Neural cell (in vitro differentiated cells): ENCODE measurements around the gene MAJIN. TPM values are rescaled to one million over a fixed set of nuclear protein-coding genes. Genes with fewer than 3 reads are reported as not detected.

Experiments used
- H2AFZ ChIP-seq: fragments of 200-600, 300-800 bp; sonication (generic), shearing (Covaris generic); 2 replicates; pipeline ENCODE4 v1.6.0; 2014; ENCODE audit warnings: low read depth, mild to moderate bottlenecking, antibody characterized with exemption, low read length, moderate library complexity
- H3F3A ChIP-seq: fragments of 200-600 bp; shearing (Covaris generic); 2 replicates; pipeline ENCODE4 v1.6.1; 2016; ENCODE audit warnings: mild to moderate bottlenecking, moderate library complexity, mixed read lengths, antibody characterized with exemption, low read length; ENCODE audit not compliant: insufficient read depth, poor library complexity, severe bottlenecking
- H3K27ac ChIP-seq: fragments of 200-600, 300-800 bp; sonication (generic), shearing (Covaris generic); 2 replicates; pipeline ENCODE4 v1.5.1; 2014; ENCODE audit warnings: mild to moderate bottlenecking, low read length, moderate library complexity
- H3K27me3 ChIP-seq: fragments of 300-800, 200-600 bp; sonication (generic), shearing (Covaris generic); 2 replicates; pipeline ENCODE4 v1.6.0; 2014; ENCODE audit warnings: mild to moderate bottlenecking, low read depth, low read length, moderate library complexity; ENCODE audit not compliant: insufficient read depth
- H3K36me3 ChIP-seq: fragments of 300-800, 200-600 bp; sonication (generic), shearing (Covaris generic); 2 replicates; pipeline ENCODE4 v1.5.1; 2014; ENCODE audit warnings: mild to moderate bottlenecking, antibody characterized with exemption, low read length, moderate library complexity; ENCODE audit not compliant: insufficient read depth
- H3K4me2 ChIP-seq: fragments of 300-800, 200-600 bp; sonication (generic), shearing (Covaris generic); 2 replicates; pipeline ENCODE4 v1.6.0; 2014; ENCODE audit warnings: mild to moderate bottlenecking, low read length
- H3K4me3 ChIP-seq: fragments of 300-800, 200-600 bp; sonication (generic), shearing (Covaris generic); 2 replicates; pipeline ENCODE4 v1.5.1; 2014; ENCODE audit warnings: mild to moderate bottlenecking, low read length, moderate library complexity
- H3K79me2 ChIP-seq: fragments of 200-600 bp; shearing (Covaris generic); replicated peaks from 2 replicates; pipeline ENCODE4 v1.6.0; 2014; ENCODE audit warnings: mild to moderate bottlenecking, low read length, moderate library complexity; ENCODE audit not compliant: insufficient read depth
- H3K9ac ChIP-seq: fragments of 300-800, 200-600 bp; sonication (generic), shearing (Covaris generic); 2 replicates; pipeline ENCODE4 v1.6.1; 2016; ENCODE audit warnings: mild to moderate bottlenecking, low read length, mixed read lengths
- H3K9me2 ChIP-seq: fragments of 200-600 bp; shearing (Covaris generic); 2 replicates; pipeline ENCODE4 v1.6.1; 2016; ENCODE audit warnings: mild to moderate bottlenecking, low read length, mixed read lengths; ENCODE audit not compliant: insufficient read depth
- H3K9me3 ChIP-seq: fragments of 200-600, 300-800 bp; sonication (generic), shearing (Covaris generic); 2 replicates; pipeline ENCODE4 v1.6.1; 2016; ENCODE audit warnings: mild to moderate bottlenecking, mixed run types, low read length, moderate library complexity, mixed read lengths
- H4K20me1 ChIP-seq: fragments of 200-600 bp; shearing (Covaris generic); 2 replicates; pipeline ENCODE4 v1.6.1; 2016; ENCODE audit warnings: mild to moderate bottlenecking, mixed run types; ENCODE audit not compliant: insufficient read depth
- CTCF ChIP-seq: fragments of 450-650 bp; IDR thresholded peaks from 2 replicates; pipeline ENCODE4 v1.5.1; 2014; ENCODE audit warnings: antibody characterized with exemption, mild to moderate bottlenecking, moderate library complexity; ENCODE audit not compliant: poor library complexity, severe bottlenecking
- EP300 ChIP-seq: fragments of 450-650 bp; conservative IDR thresholded peaks from 2 replicates; pipeline ENCODE4 v1.6.1; 2014; ENCODE audit warnings: antibody characterized with exemption, mild to moderate bottlenecking, moderate library complexity; ENCODE audit not compliant: poor library complexity, severe bottlenecking
- EZH2 ChIP-seq: fragments of 200-600, 300-800 bp; shearing (Covaris generic), sonication (generic); IDR thresholded peaks from 2 replicates; pipeline ENCODE4 v1.6.1; 2014; ENCODE audit warnings: antibody characterized with exemption, low read length, borderline replicate concordance, mild to moderate bottlenecking; ENCODE audit not compliant: insufficient read depth, poor library complexity, severe bottlenecking
- MXI1 ChIP-seq: fragments of 450-650 bp; conservative IDR thresholded peaks from 2 replicates; pipeline ENCODE4 v1.6.1; 2014; ENCODE audit warnings: antibody characterized with exemption, mild to moderate bottlenecking; ENCODE audit not compliant: poor library complexity, severe bottlenecking
- POLR2AphosphoS5 ChIP-seq: IDR thresholded peaks from 2 replicates; pipeline ENCODE4 v1.6.1; 2012
- RAD21 ChIP-seq: fragments of 450-650 bp; conservative IDR thresholded peaks from 2 replicates; pipeline ENCODE4 v1.6.1; 2014; ENCODE audit warnings: antibody characterized with exemption, mild to moderate bottlenecking, moderate library complexity
- REST ChIP-seq: IDR thresholded peaks from 2 replicates; pipeline ENCODE4 v1.6.1; 2012; ENCODE audit warnings: borderline replicate concordance
- SMC3 ChIP-seq: fragments of 450-650 bp; conservative IDR thresholded peaks from 2 replicates; pipeline ENCODE4 v1.6.1; 2014; ENCODE audit warnings: antibody characterized with exemption, mild to moderate bottlenecking, moderate library complexity; ENCODE audit not compliant: poor library complexity
- TAF1 ChIP-seq: IDR thresholded peaks from 2 replicates; pipeline ENCODE4 v1.6.1; 2012; ENCODE audit warnings: low read depth
- polyA plus RNA-seq: library from polyadenylated mRNA; depleted of rRNA; stranded (reverse); fragments of >200 nt; gene quantifications from 2 replicates; pipeline ENCODE4 v1.2.3, GENCODE V29; 2014

MAJIN gene
- polyA plus RNA-seq, 1 donor from 2014 or later = not detected

GRCh38 chr11:64905516-64906313 is 66.2 kb downstream of the MAJIN start (continued):
- no peak for TF ChIP-seq EP300
- TF ChIP-seq RAD21 = no peak

- Histone ChIP-seq H3K27me3 (no peaks in the 10 kb centered on the region), H3K9ac (no peak overlapping the region), H3K4me2 (no peak overlapping the region), H3K9me3 (no peaks in the 10 kb centered on the region), H2AFZ (no peak overlapping the region), H4K20me1 (no peaks in the 10 kb centered on the region), H3K79me2 (no peaks in the 10 kb centered on the region), H3K9me2 (no peaks in the 10 kb centered on the region), H3K4me3 (no peak overlapping the region), H3F3A (no peaks in the 10 kb centered on the region), H3K36me3 (no peaks in the 10 kb centered on the region), H3K27ac (no peak overlapping the region)
- TF ChIP-seq MXI1 = no peak
- TF ChIP-seq CTCF = no peak
- TF ChIP-seq REST = no peak
- no peak for TF ChIP-seq RAD21
- no peak for TF ChIP-seq POLR2AphosphoS5
- TF ChIP-seq SMC3 = no peak
Observed at GRCh38 chr11:64903291-64903833, 68.5 kb downstream of the MAJIN start.

GRCh38 chr11:64902102-64902900 is 69.6 kb downstream of the MAJIN start:
- Histone ChIP-seq H3K36me3 (no peaks in the 10 kb centered on the region), H3K4me2 (no peak overlapping the region), H4K20me1 (no peaks in the 10 kb centered on the region), H3K27ac (no peak overlapping the region), H3K4me3 (no peak overlapping the region), H2AFZ (no peak overlapping the region), H3K9me2 (no peaks in the 10 kb centered on the region), H3F3A (no peaks in the 10 kb centered on the region), H3K79me2 (no peaks in the 10 kb centered on the region), H3K9me3 (no peaks in the 10 kb centered on the region), H3K9ac (no peak overlapping the region), H3K27me3 (no peaks in the 10 kb centered on the region)
- TF ChIP-seq EP300 (no peak), TAF1 (no peak), RAD21 (no peak), EZH2 (no peak), REST (no peak), SMC3 (no peak), CTCF (no peak), MXI1 (no peak), POLR2AphosphoS5 (no peak)
